ENCODE data around the gene PMM2.

The PMM2 gene

DNA sequence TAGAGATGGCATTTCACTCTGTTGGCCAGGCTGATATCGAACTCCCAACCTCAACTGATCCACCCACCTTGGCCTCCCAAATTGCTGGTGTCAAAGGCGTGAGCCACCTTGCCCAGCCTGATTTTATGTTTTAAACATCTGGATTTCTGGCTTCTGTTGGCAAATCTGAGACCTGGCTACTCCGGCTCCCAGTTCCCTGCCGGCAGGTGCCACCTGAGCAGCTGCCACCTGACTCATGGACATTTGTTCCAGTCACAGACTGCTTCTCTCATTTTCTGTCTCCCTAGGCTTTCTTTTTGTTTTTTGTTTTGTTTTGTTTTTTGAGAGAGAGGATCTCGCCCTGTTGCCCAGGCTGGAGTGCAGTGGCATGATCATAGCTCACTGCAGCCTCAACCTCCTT is 9.6 kb downstream of the PMM2 start:
- TF ChIP-seq, protein P1, sequence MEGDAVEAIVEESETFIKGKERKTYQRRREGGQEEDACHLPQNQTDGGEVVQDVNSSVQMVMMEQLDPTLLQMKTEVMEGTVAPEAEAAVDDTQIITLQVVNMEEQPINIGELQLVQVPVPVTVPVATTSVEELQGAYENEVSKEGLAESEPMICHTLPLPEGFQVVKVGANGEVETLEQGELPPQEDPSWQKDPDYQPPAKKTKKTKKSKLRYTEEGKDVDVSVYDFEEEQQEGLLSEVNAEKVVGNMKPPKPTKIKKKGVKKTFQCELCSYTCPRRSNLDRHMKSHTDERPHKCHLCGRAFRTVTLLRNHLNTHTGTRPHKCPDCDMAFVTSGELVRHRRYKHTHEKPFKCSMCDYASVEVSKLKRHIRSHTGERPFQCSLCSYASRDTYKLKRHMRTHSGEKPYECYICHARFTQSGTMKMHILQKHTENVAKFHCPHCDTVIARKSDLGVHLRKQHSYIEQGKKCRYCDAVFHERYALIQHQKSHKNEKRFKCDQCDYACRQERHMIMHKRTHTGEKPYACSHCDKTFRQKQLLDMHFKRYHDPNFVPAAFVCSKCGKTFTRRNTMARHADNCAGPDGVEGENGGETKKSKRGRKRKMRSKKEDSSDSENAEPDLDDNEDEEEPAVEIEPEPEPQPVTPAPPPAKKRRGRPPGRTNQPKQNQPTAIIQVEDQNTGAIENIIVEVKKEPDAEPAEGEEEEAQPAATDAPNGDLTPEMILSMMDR (IDR thresholded peaks at IDR 0.05; ENCODE audit: low read depth, low read length), result no peak
- no peak overlapping the region for H3K4me3 ChIP-seq (ENCODE audit: low read depth, low read length)

DNA sequence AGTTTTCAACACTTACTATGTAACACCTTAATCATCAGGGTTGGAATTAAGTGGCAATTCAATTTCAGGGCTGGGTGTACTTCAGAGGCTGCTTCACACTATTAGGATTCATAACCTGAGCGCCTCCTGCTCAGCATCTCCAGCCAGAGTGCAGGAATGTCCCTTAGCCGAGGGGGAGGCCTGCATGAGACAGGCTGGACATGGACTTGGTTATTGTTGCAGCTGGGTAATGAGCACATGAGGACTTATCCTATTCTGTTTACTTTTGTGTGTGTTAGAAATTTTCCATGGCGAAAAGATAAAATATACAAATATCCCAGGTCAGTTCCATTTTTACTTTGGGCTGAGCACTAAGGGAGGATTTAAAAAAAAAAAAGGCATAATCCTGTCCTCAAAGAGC is 10.4 kb downstream of the PMM2 start:
- no peak overlapping the region for H3K4me3 ChIP-seq (ENCODE audit: low read depth, low read length)
- TF ChIP-seq, protein P1 (IDR thresholded peaks at IDR 0.05; ENCODE audit: low read depth, low read length), result no peak

DNA sequence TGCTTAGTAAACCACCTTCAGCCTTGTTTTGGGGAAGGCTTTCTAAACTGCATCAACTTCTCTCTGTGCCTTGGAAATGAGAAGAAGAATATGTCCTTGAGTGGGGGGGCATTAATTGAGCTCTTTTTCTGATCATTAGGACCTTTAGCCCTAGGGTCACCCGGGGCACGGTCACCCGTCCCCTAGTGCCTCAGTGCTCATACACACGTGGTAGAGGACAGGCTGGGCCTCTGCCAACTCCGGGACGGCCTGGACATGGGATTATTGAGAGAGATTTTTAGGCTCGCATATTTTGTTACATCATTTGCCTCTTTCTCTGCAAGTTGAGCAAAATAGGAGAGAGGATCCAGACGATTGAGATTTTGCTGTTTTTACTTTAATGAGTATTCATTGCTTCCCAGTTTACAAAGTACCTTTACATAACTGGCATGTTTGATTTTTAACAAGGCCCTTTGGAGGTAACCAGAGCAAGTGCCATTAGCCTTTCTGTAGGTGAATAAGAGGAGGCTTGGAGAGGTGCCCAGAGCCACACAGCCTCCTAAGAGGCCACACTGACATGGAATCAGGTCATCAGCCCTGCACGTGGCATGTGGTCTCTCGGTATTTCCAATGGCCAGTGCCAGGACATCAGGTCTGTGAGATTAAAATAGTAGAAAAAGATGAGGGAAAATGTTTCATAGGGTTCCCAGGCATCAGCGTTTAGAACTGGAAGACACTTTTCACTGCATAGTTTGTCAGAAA is 11.1 kb downstream of the PMM2 start:
- H3K4me3 ChIP-seq (ENCODE audit: low read depth, low read length), result no peak overlapping the region
- TF ChIP-seq, protein P1 (IDR thresholded peaks at IDR 0.05; ENCODE audit: low read depth, low read length), result no peak

DNA sequence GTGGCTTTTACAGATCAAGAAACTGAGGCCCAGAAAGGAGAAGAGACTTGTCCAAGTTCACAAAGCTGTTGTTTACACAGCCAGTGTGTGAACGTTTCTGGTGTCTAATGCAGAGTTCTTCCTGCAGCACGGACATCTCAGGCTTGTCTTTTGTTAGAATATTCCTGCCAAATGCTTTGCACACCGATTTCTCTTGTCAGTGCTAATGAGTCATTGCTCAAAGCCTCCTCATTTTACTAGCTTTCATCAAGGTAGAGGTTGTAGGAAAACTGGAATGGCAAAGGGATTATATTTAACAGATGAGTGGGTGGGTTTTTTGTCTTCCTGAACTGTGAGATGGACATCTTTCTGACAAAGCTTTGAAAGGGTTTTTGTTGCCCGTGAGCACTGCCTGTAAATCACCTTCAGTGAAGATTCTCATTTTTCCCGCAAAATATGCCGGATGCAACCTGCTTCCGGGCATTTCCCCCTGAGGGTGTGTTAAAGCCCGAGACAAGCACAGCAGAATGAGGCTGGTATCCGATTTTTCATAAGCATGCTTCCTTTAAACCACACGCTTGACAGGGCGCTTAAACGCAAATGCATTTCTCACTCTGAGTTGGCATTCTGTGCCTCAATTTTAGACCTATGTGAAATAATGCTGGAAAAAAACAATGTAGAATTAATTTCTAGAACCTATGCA is 14.7 kb downstream of the PMM2 start:
- no peak overlapping the region for H3K4me3 ChIP-seq (ENCODE audit: low read depth, low read length)
- TF ChIP-seq, protein P1 (IDR thresholded peaks at IDR 0.05; ENCODE audit: low read depth, low read length), result no peak

DNA sequence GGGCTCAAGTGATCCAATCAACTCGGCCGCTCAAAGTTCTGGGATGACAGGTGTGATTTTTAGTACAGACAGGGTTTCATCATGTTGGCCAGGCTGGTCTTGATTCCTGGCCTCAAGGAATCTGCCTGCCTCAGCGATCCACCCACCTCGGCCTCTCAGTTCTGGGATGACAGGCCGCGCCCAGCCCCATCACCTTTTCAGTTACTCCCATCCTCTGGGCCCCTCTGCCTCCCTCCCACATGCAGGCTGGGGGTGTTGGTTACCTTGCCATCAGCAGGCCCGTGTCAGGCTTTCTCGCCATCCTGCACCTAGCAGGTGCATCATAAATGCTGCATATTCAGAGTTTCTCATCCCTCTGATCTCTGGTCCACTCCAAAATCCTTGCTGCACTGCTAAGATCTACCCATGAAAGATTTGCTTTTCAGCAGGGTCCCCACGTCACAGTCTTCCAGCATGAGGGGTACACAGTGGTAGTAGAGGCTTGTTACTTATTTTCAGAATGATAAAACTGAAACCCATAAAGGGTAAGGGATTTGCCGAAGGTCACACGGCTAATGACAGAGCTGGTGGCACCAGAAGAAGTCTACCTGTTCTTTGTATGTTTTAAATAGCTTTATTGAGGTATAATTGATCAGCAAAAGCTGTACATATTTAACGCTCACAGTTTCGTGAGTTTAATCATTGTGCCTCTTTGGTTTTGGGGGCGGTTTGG is 16.6 kb downstream of the PMM2 start:
- TF ChIP-seq, protein P1 (IDR thresholded peaks at IDR 0.05; ENCODE audit: low read depth, low read length), result no peak
- no peak overlapping the region for H3K4me3 ChIP-seq (ENCODE audit: low read depth, low read length)

DNA sequence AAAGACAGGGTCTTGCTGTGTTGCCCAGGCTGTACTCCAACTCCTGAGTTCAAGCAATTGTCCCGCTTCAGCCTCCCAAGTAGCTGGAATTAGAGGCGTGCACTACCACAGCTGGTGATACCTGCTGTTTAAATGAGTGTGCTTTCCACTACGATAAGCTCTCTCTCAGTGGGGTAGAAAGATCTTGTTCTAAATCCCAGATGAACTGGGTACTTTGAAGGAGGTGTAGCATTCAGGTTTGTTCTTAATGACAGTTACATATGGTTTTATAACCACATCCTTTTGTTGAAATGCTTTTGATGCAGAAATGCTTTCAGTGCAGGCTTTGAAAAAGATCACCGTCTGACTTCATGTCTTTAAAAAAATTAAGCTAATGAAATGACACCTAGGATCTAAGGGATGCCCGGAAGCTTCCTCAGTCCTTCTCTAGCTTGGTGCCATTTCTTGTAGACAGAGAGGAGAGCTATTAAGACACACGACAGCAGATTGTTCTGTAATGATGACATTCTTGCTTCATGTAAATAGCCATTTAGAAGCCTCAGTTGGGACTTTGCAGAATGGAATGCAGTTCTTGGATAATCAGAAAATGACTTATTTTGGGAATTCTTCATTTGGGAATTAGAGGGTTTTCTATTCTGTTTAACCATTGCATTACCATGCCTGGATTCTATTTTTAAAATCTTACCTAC is 19.5 kb downstream of the PMM2 start:
- H3K4me3 ChIP-seq (ENCODE audit: low read depth, low read length), result no peak overlapping the region
- TF ChIP-seq, protein P1 (IDR thresholded peaks at IDR 0.05; ENCODE audit: low read depth, low read length), result no peak

Measured in WI38 (cell line).